GM19099 (cell line): Measurements from ENCODE around the gene FAM78B.

ENCODE experiments used
- POLR2A ChIP-seq: IDR thresholded peaks from 3 replicates; pipeline ENCODE4 v1.6.1; 2011; ENCODE audit warnings: low read depth; ENCODE audit not compliant: insufficient read length; ENCODE audit errors: extremely low read depth

FAM78B gene

DNA sequence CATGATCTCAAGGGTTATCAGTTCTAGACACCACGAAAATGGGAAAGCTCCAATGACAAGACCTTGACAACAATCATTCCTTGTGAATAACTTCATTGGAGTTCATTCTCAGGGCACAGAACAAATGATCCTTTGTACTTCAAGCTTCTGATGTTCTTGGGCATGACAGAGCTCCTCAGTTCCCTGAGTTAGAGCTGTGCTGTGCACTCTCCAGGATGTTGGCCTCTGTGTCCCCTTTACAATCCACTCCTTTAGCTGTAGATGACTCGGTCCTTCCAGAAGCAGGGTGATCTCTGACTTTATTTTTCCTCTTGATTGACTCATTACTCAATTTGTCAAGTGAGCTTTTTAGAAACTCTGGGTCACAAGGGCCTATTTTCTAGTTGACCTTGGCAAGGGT is 3.9 kb upstream of the FAM78B start:
- TF ChIP-seq POLR2A: no peak

DNA sequence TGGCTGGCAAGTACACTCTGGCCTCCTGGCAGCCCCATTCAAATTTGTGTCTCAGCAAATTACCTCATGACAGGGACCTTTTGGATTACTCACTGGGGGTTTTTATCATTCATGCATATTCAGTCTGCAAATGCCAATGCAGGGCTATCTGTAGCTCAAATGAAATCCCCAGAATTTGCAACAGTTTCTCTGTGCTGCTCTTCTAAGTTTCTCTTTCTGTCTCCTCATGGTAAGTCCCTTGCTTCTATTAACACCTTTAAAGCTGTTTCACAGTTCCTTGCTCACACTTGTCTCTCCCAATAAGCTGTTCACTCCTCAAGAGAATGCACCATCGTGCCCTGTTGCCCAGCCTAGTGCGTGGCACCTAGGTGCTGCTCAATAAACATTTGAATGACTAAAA is 3.3 kb upstream of the FAM78B start:
- TF ChIP-seq POLR2A: no peak

GRCh38 chr1:166169182-166169581 is 2.4 kb upstream of the FAM78B start:
- TF ChIP-seq POLR2A: no peak

GRCh38 chr1:166167572-166167925 is 748 bp upstream of the FAM78B start:
- TF ChIP-seq POLR2A: no peak

DNA sequence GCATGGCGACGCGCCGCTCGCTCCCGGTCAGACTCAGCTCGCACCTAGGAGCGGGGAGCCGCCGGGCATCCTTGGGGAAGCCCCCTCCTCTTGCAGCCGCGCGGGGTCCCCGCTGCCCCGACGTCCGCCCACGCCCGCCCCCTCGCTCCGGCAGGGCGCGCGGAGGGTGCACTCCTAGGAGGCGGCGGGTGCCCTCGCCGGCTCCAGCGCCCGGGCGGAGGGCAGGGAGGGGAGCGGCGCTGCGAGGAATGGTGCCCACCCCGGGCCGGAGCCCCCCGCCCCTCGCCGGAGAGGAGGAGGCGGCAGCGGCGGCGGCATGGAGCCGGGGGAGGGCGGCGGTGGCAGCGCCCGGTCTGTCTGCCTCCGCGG is 488 bp downstream of the FAM78B start:
- no peak for TF ChIP-seq POLR2A

DNA sequence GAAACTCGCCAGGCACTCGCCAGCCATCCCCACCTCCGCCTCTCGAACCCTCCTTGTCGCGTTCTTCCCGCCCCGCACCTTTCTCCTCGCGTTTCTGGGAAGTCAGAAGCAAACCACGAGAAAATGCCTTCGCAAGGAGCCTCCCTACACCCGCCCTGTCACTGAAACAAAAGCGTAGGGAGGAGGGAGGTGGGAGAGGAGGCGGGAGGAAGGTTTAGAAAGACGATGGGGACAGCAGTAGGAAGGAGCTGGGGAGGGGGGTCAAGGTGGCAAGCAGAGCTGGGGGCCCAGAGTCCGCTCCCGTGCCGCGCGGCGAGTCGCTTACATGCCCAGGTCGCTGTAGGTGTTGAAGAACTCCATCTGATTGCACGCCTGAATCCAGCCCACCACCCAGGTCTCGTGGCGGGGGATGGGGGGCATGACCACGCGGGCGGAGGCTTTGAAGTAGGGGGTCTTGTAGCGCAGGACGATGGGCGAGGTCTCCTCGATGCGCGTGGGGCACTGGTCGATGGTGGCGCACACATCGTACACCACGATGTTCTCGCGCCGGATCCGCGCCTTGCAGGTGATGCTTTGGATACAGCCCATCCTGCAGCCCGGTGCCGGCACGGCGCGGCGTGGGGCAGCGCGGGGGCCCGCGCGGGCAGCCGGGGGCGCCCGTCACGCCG is 1.0 kb downstream of the FAM78B start:
- no peak for TF ChIP-seq POLR2A

GRCh38 chr1:166164995-166165660 is 1.7 kb downstream of the FAM78B start:
- TF ChIP-seq POLR2A: no peak

DNA sequence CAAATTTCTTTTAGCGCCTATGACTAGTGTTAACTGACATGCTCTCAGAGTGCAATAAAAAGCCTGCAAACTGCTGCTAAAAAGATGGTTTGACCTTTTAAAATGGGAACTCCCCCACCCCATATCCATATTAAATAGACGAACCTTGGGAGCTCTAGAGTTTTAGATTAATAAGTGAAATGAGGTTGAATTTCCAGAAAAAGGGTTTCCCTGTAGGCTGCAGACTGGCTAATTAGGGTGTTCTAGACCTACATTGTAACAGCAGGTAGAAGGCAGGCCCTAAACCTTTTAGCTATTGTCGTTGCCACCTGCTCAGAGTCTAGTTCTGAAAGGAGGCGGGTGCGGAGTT is 2.2 kb downstream of the FAM78B start:
- no peak for TF ChIP-seq POLR2A

DNA sequence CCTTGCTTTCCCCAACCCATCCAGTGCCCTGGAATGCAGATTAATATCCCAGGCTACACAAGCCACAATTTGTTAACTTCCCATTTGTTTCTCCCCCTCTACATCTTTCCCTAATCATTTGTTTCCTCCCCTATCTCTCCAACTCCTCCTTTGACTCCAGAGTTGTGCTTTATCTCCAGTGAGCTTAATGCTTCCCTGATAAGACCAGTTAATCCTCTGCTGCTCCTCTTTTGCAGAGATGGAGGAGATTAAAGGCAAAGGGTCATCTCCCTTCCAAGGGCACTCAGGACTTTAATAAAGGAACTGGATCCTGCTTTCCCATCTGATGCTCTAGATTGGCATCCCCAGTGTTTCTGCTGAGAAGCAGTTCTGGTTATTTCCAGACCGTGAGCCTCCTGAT is 7.1 kb downstream of the FAM78B start:
- no peak for TF ChIP-seq POLR2A

GRCh38 chr1:166156674-166157073 is 10.1 kb downstream of the FAM78B start:
- TF ChIP-seq POLR2A: no peak

DNA sequence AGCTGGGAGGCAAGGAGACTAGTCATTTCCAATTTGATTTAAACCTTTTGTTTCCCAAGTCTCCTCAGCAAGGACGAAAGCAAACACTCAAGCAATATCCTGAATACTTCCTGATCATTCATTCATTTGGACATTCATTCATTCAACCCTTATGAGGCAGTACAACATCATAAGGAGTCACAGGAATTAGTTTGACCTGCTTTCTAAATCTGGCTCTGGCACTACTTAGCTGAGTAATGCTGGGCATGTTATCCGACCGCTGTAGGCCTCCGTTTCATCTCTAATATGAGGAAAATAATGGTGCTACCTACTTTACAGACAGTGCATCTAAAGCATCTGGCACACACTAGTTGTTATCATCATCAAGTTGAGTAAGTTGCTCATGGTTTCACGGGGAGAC is 11.7 kb downstream of the FAM78B start:
- no peak for TF ChIP-seq POLR2A

GRCh38 chr1:166153525-166154314 is 13.1 kb downstream of the FAM78B start:
- no peak for TF ChIP-seq POLR2A

- TF ChIP-seq POLR2A: no peak
Measured at GRCh38 chr1:166152978-166153377, 13.8 kb downstream of the FAM78B start.

GRCh38 chr1:166151804-166152203 is 15.0 kb downstream of the FAM78B start:
- TF ChIP-seq POLR2A: no peak

DNA sequence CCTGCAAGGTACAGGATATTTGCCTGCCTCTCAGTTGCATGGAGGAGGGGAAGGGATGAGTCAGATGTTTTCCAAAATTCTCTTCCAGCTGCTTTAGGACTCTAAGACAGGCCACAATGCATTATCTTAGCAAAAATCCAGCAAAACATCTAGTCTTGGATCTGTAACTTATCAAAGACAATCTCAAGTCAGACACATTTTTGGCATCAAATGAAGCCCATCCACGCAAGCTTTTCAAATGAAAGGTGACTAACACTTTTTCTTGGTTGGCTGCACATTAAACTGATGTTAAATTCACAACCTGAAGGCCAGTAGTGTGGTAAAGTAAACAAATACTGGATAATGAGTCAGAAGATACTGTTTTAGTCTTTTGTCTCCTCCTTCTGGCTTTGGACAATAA is 21.3 kb downstream of the FAM78B start:
- no peak for TF ChIP-seq POLR2A

- TF ChIP-seq POLR2A: no peak
Measured at GRCh38 chr1:166141969-166142368, 24.8 kb downstream of the FAM78B start.

DNA sequence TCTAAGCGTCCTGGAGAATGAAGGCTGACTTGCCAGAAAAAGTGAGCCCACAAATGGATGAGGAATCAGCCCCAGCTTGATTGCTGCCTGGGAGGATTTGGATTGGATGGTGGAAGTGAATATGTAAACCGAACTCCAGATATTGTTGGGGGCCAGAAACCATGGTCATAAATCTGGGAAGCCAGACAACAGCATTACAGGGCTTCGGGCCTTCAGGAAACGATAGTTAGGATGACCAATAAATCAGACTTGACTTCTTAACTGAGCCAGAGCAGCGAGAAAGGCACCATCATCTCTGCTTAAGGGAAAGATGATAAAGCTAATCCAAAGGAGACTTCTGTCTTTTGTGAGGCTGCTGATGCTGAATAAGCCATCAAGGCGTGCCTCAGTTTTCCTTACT is 26.6 kb downstream of the FAM78B start:
- TF ChIP-seq POLR2A: no peak

DNA sequence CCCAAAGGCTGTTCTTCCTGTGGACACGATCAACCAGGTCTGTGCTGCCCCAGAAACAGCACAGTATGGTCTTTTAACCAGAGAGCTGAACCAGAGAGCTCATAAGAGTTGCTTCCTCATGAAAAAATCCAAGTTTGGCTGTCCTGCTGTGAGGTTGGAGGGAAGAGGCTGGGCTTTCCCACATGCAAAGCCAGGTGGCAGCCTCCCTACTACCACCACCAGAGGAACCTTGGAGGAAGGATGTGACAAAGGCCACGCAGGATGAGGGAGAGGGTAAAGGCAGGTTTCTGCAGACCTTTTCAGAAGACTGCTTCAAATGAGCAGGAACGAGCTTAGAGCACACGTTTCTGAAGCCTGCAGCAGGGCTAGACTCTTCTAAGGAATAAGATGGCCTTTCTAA is 27.1 kb downstream of the FAM78B start:
- no peak for TF ChIP-seq POLR2A
